Keratinocyte (primary cell): Measurements from ENCODE around the gene RNF41. TPM values are rescaled to one million over a fixed set of nuclear protein-coding genes. Genes with fewer than 3 reads are reported as not detected.

Source experiments
- DNase-seq: peaks from one replicate; pipeline ENCODE4 v3.0.0-alpha.2; 2011; ENCODE audit warnings: low read depth, missing footprints, low spot score
- FAIRE-seq: peaks from 2 replicates; lab custom pipeline; 2011; peaks lifted over from hg19 to GRCh38; lab: Jason Lieb, UNC
- H2AFZ ChIP-seq: 2 replicates; pipeline ENCODE4 v1.6.0; 2012; ENCODE audit warnings: low read length, control low read depth, inconsistent platforms; ENCODE audit not compliant: control insufficient read depth
- H3K27ac ChIP-seq: 2 replicates; pipeline ENCODE4 v1.5.1; 2011; ENCODE audit warnings: low read length; ENCODE audit not compliant: control insufficient read depth, insufficient read depth
- H3K27me3 ChIP-seq: 3 replicates; pipeline ENCODE4 v1.6.0; 2011; ENCODE audit warnings: low read length; ENCODE audit not compliant: control insufficient read depth, insufficient read depth; ENCODE audit errors: extremely low read depth
- H3K36me3 ChIP-seq, 2 experiments: 2 replicates in 1 of 2; 3 replicates in 1 of 2; pipeline ENCODE4 v1.5.1; 2011; ENCODE audit warnings: low read length in 2 of 2, mild to moderate bottlenecking in 1 of 2; ENCODE audit not compliant: control insufficient read depth in 2 of 2, insufficient read depth in 2 of 2; ENCODE audit errors: extremely low read depth in 1 of 2
- H3K4me1 ChIP-seq: 3 replicates; pipeline ENCODE4 v1.5.1; 2011; ENCODE audit warnings: low read length; ENCODE audit not compliant: control insufficient read depth, insufficient read depth; ENCODE audit errors: extremely low read depth
- H3K4me2 ChIP-seq: 3 replicates; pipeline ENCODE4 v1.6.0; 2011; ENCODE audit warnings: low read depth, low read length; ENCODE audit not compliant: control insufficient read depth, insufficient read depth; ENCODE audit errors: extremely low read depth
- H3K4me3 ChIP-seq, 3 experiments: fragments of 200-600 bp in 1 of 3; sonication (generic) in 1 of 3; 2 replicates in 2 of 3; 3 replicates in 1 of 3; pipeline ENCODE4 v1.5.1; 2011 to 2016; ENCODE audit warnings: low read length in 3 of 3, mild to moderate bottlenecking in 3 of 3, control low read depth in 2 of 3, inconsistent platforms in 1 of 3, low read depth in 1 of 3, mixed read lengths in 1 of 3, mixed run types in 1 of 3, moderate library complexity in 1 of 3; ENCODE audit not compliant: control insufficient read depth in 2 of 3, insufficient read depth in 2 of 3; ENCODE audit errors: extremely low read depth in 1 of 3
- H3K79me2 ChIP-seq: 2 replicates; pipeline ENCODE4 v1.6.0; 2012; ENCODE audit warnings: low read length; ENCODE audit not compliant: control insufficient read depth, insufficient read depth
- H3K9ac ChIP-seq: 3 replicates; pipeline ENCODE4 v1.6.0; 2011; ENCODE audit warnings: low read length; ENCODE audit not compliant: control insufficient read depth, insufficient read depth; ENCODE audit errors: extremely low read depth
- H3K9me1 ChIP-seq: 3 replicates; pipeline ENCODE4 v1.6.0; 2011; ENCODE audit warnings: low read length; ENCODE audit not compliant: control insufficient read depth, insufficient read depth; ENCODE audit errors: extremely low read depth
- H3K9me3 ChIP-seq: 2 replicates; pipeline ENCODE4 v1.5.1; 2012; ENCODE audit warnings: low read depth, low read length; ENCODE audit not compliant: control insufficient read depth
- H4K20me1 ChIP-seq: 3 replicates; pipeline ENCODE4 v1.6.0; 2011; ENCODE audit warnings: low read length; ENCODE audit not compliant: control insufficient read depth, insufficient read depth; ENCODE audit errors: extremely low read depth
- EZH2 ChIP-seq: IDR thresholded peaks from one replicate; pipeline ENCODE4 v1.6.1; 2012; ENCODE audit warnings: inconsistent platforms, mild to moderate bottlenecking, low read length, moderate library complexity
- dilution Hi-C: fragments of 300-500 bp; cut with MboI; formaldehyde crosslinking; loops from one replicate; pipeline ENCODE4 v1.7.0; 2020; ENCODE audit warnings: low sequenced_read_pairs; ENCODE audit not compliant: extremely low pct_ligation_motif_present
- polyA plus RNA-seq, 5 experiments: library from polyadenylated mRNA; depleted of rRNA in 3 of 5; stranded (reverse) in 3 of 5; stranded (forward) in 1 of 5; unstranded in 1 of 5; fragments of >200 nt; gene quantifications; 1 replicate in 1 of 5; 2 replicates in 3 of 5; 3 replicates in 1 of 5; pipeline versions ENCODE4 v1.2.1 to v1.2.3, GENCODE V29; 2011 to 2012; ENCODE audit warnings: missing spikeins in 2 of 5, low read depth in 1 of 5, low replicate concordance in 1 of 5
- TF ChIP-seq, protein P1 (sequence below), 3 experiments: IDR thresholded peaks in 1 of 3; conservative IDR thresholded peaks in 1 of 3; optimal IDR thresholded peaks in 1 of 3; 2 replicates in 2 of 3; 3 replicates in 1 of 3; pipeline versions ENCODE3 to v1.5.1; 2011; ENCODE audit warnings: low read length in 3 of 3, mild to moderate bottlenecking in 3 of 3, moderate library complexity in 2 of 3, control low read depth in 1 of 3, inconsistent platforms in 1 of 3; ENCODE audit not compliant: insufficient read depth in 2 of 3; ENCODE audit errors: extremely low read depth in 1 of 3

The RNF41 gene
- polyA plus RNA-seq, 1 donor (not counting 4 experiments of a cell fraction or from before 2014, with no cell fraction given) = 42.2 TPM

DNA sequence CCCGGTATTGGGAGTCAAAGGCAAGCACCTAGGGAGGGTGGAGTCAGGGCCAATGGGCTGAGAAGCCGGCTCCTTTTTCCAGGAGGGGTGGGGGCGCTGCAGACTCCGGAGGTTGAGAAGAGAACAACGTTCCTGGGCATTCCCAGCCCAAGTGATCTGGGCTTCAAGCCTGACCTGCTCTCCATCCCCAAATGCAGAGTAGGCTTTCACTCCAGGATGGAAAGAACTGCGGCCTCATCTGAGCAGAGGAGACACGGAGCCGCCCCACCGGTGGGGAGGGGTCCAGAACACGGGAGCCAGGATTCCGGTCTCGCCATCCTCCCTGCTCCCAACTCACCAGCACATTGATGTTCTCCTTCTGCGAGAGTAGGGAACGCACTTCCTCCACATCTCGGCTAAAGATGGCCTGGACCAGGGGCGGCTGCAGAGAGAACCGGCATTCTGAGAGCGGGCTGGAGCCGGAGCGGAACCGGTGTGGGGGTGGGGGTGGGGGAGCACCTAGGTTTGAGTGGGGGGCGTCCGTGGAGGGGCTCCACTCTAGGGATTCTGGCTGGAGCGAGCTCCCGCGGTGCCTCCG, 35.9 kb upstream of the RNF41 start:
- DNase-seq = no peak
- Histone ChIP-seq H2AFZ (peak overlapping the region; percentile 72), H3K27me3 (no peaks in the 10 kb centered on the region), H4K20me1 (no peaks in the 10 kb centered on the region), H3K9me3 (no peaks in the 10 kb centered on the region), H3K27ac (peak overlapping the region; percentile 79), H3K36me3 (peaks cover 33% of the 10 kb centered on the region in 2 experiments), H3K4me2 (peak overlapping the region; percentile 65), H3K4me1 (peaks cover 36% of the 10 kb centered on the region), H3K79me2 (peaks cover 48% of the 10 kb centered on the region), H3K9ac (peak overlapping the region; percentile 77), H3K9me1 (peaks cover 3% of the 10 kb centered on the region), H3K4me3 (peak overlapping the region; percentile 75 to 93 (median 90))
- dilution Hi-C loops = no loop called here
- no peak for FAIRE-seq
- TF ChIP-seq, protein P1, sequence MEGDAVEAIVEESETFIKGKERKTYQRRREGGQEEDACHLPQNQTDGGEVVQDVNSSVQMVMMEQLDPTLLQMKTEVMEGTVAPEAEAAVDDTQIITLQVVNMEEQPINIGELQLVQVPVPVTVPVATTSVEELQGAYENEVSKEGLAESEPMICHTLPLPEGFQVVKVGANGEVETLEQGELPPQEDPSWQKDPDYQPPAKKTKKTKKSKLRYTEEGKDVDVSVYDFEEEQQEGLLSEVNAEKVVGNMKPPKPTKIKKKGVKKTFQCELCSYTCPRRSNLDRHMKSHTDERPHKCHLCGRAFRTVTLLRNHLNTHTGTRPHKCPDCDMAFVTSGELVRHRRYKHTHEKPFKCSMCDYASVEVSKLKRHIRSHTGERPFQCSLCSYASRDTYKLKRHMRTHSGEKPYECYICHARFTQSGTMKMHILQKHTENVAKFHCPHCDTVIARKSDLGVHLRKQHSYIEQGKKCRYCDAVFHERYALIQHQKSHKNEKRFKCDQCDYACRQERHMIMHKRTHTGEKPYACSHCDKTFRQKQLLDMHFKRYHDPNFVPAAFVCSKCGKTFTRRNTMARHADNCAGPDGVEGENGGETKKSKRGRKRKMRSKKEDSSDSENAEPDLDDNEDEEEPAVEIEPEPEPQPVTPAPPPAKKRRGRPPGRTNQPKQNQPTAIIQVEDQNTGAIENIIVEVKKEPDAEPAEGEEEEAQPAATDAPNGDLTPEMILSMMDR (optimal IDR thresholded peaks at IDR 0.05 in 1 of 3, IDR thresholded peaks at IDR 0.05 in 1 of 3, conservative IDR thresholded peaks at IDR 0.05 in 1 of 3; ENCODE audit: extremely low read depth in 1 of 3, insufficient read depth in 2 of 3, low read length in 3 of 3) = peak in 1 of 3 experiments; percentile 32
- no peak for TF ChIP-seq EZH2

DNA sequence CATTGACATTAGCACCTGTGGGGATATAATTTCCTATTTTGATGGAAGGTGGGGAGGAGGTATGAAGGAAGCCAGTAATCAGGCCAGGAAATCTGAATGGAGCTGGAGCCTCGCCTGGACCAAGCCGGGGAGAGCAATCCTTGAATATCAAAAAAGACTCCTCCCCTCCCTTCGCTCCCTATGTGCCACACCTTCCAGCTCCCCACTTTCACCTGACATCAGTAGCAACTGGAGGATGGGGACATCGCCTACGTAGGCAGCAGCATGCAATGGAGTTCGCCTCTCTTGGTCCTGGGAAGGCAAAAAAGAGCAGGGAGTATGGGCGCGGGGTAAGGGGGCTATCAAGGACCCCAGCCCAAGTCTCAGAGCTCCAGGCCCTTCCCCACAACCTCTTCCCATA, 35.3 kb upstream of the RNF41 start:
- Histone ChIP-seq H3K36me3 (peaks cover 36 to 38% of the 10 kb centered on the region in 2 experiments), H3K27ac (peak overlapping the region; percentile 79), H2AFZ (no peak overlapping the region), H3K27me3 (no peaks in the 10 kb centered on the region), H3K4me1 (peaks cover 33% of the 10 kb centered on the region), H3K4me2 (peak overlapping the region; percentile 65), H4K20me1 (no peaks in the 10 kb centered on the region), H3K4me3 (peak overlapping the region; percentile 75 to 93 (median 90)), H3K9me3 (no peaks in the 10 kb centered on the region), H3K9me1 (peaks cover 3% of the 10 kb centered on the region), H3K9ac (peak overlapping the region; percentile 77), H3K79me2 (peaks cover 51% of the 10 kb centered on the region)
- TF ChIP-seq, protein P1 (optimal IDR thresholded peaks at IDR 0.05 in 1 of 3, IDR thresholded peaks at IDR 0.05 in 1 of 3, conservative IDR thresholded peaks at IDR 0.05 in 1 of 3; ENCODE audit: extremely low read depth in 1 of 3, insufficient read depth in 2 of 3, low read length in 3 of 3) = no peak
- TF ChIP-seq EZH2 = no peak
- dilution Hi-C loops = no loop called here
- DNase-seq = no peak
- FAIRE-seq = no peak
